HCT116 (cell line): ENCODE results near the gene TMTC1. TPM values are rescaled to one million over a fixed set of nuclear protein-coding genes. Genes with fewer than 3 reads are reported as not detected.

Experiments
- ATAC-seq: fragments of 200-7000 bp; cut with Tn5 transposase; 2 replicates; pipeline ENCODE4 v1.9.1; 2020; ENCODE audit warnings: mild to moderate bottlenecking, moderate library complexity
- BruUV-seq: library from RNA; stranded (reverse); fragments of 400-500 nt; replicated peaks from 2 replicates; lab custom pipeline; 2021; lab: Mats Ljungman, UMichigan
- CTCF ChIA-PET: fragments of 300-600 bp; sonication (Branson Sonifier 250); formaldehyde crosslinking; loops from one replicate; lab custom pipeline; 2021; ENCODE audit warnings: antibody characterized with exemption; lab: Charles Lee
- POLR2A ChIA-PET: fragments of 300-600, 350-600 bp; sonication (Branson Sonifier 250); formaldehyde crosslinking; loops from one replicate; lab custom pipeline; 2021; ENCODE audit warnings: antibody characterized with exemption; lab: Charles Lee
- RAD21 ChIA-PET, 2 experiments: fragments of 300-600 bp; sonication (Branson Sonifier 250); formaldehyde crosslinking; loops; one replicate each; lab custom pipeline; 2023; ENCODE audit warnings: low total read pairs in 2 of 2; ENCODE audit not compliant: uncharacterized antibody in 2 of 2, unreplicated experiment in 2 of 2, low non-redundant PET in 1 of 2; lab: Charles Lee
- DNase-seq: peaks from one replicate; pipeline ENCODE4 v3.0.0-alpha.2; 2010; ENCODE audit warnings: low read depth, low spot score
- H2AFZ ChIP-seq: fragments of 200-600 bp; shearing (Covaris generic), sonication (generic); 2 replicates; pipeline ENCODE4 v1.6.1; 2017; ENCODE audit warnings: low read depth, mixed run types, mixed read lengths, antibody characterized with exemption, low read length; ENCODE audit not compliant: poor library complexity, severe bottlenecking
- H3K27ac ChIP-seq: 2 replicates; pipeline ENCODE4 v1.5.1; 2012; ENCODE audit warnings: low read depth, low read length
- H3K27me3 ChIP-seq: fragments of 200-600 bp; sonication (generic); 2 replicates; pipeline ENCODE4 v1.6.1; 2016; ENCODE audit warnings: mixed run types, low read length, mixed read lengths; ENCODE audit not compliant: insufficient read depth
- H3K36me3 ChIP-seq, 2 experiments: fragments of 200-500 bp in 1 of 2; fragments of 200-600 bp in 1 of 2; sonication (Bioruptor generic) in 1 of 2; sonication (generic) in 1 of 2; 2 replicates each; pipeline versions ENCODE4 v1.5.1 to v1.6.1; 2014 to 2016; ENCODE audit warnings: low read length in 2 of 2, inconsistent platforms in 1 of 2, mixed read lengths in 1 of 2, mixed run types in 1 of 2; ENCODE audit not compliant: insufficient read depth in 2 of 2, control insufficient read depth in 1 of 2
- H3K4me1 ChIP-seq, 2 experiments: fragments of 200-600 bp in 1 of 2; sonication (generic) in 1 of 2; 2 replicates each; pipeline versions ENCODE4 v1.5.1 to v1.6.1; 2012 to 2017; ENCODE audit warnings: low read length in 2 of 2, inconsistent platforms in 1 of 2, mild to moderate bottlenecking in 1 of 2, mixed read lengths in 1 of 2, mixed run types in 1 of 2, moderate library complexity in 1 of 2; ENCODE audit not compliant: insufficient read depth in 2 of 2, control insufficient read depth in 1 of 2
- H3K4me2 ChIP-seq: fragments of 200-600 bp; sonication (generic); 2 replicates; pipeline ENCODE4 v1.6.1; 2017; ENCODE audit warnings: mixed run types, low read length, mixed read lengths
- H3K4me3 ChIP-seq, 2 experiments: fragments of 200-600 bp in 1 of 2; sonication (generic) in 1 of 2; replicated peaks in 1 of 2; 2 replicates each; pipeline ENCODE4 v1.5.1; 2011 to 2016; ENCODE audit warnings: low read length in 2 of 2, control low read depth in 1 of 2, low read depth in 1 of 2, mild to moderate bottlenecking in 1 of 2, mixed read lengths in 1 of 2, mixed run types in 1 of 2
- H3K79me2 ChIP-seq: fragments of 200-600 bp; sonication (generic); 2 replicates; pipeline ENCODE4 v1.6.1; 2017; ENCODE audit warnings: mild to moderate bottlenecking, mixed run types, low read length, moderate library complexity, mixed read lengths; ENCODE audit not compliant: insufficient read depth
- H3K9ac ChIP-seq: fragments of 200-600 bp; sonication (generic); 2 replicates; pipeline ENCODE4 v1.6.1; 2016; ENCODE audit warnings: low read length, mixed read lengths
- H3K9me2 ChIP-seq: fragments of 200-600 bp; sonication (generic), shearing (Covaris generic); 2 replicates; pipeline ENCODE4 v1.6.1; 2017; ENCODE audit warnings: mixed run types, mild to moderate bottlenecking, moderate library complexity; ENCODE audit not compliant: insufficient read depth
- H3K9me3 ChIP-seq, 2 experiments: fragments of 200-500 bp in 1 of 2; fragments of 200-600 bp in 1 of 2; sonication (Bioruptor generic) in 1 of 2; sonication (generic) in 1 of 2; 2 replicates each; pipeline ENCODE4 v1.6.1; 2014 to 2017; ENCODE audit warnings: low read length in 2 of 2, mixed read lengths in 2 of 2, inconsistent platforms in 1 of 2, low read depth in 1 of 2, mild to moderate bottlenecking in 1 of 2, mixed run types in 1 of 2, moderate library complexity in 1 of 2; ENCODE audit not compliant: control insufficient read depth in 1 of 2, insufficient read depth in 1 of 2
- H4K20me1 ChIP-seq: fragments of 200-600 bp; sonication (generic), shearing (Covaris generic); 2 replicates; pipeline ENCODE4 v1.6.1; 2017; ENCODE audit warnings: mixed run types, mild to moderate bottlenecking, moderate library complexity; ENCODE audit not compliant: insufficient read depth
- CEBPB ChIP-seq: IDR thresholded peaks from 2 replicates; pipeline ENCODE4 v1.6.1; 2012; ENCODE audit warnings: low read depth
- ELF1 ChIP-seq: IDR thresholded peaks from 2 replicates; pipeline ENCODE4 v1.6.1; 2012; ENCODE audit warnings: low read depth, borderline replicate concordance
- EZH2 ChIP-seq: fragments of 200-600 bp; sonication (generic); IDR thresholded peaks from 2 replicates; pipeline ENCODE4 v1.6.1; 2017; ENCODE audit warnings: antibody characterized with exemption, mixed run types
- EZH2phosphoT487 ChIP-seq: fragments of 200-600 bp; IDR thresholded peaks from 2 replicates; pipeline ENCODE4 v1.6.1; 2018; ENCODE audit warnings: antibody characterized with exemption, borderline replicate concordance
- FOSL1 ChIP-seq: IDR thresholded peaks from 2 replicates; pipeline ENCODE4 v1.6.1; 2012; ENCODE audit warnings: low read depth
- JUND ChIP-seq: IDR thresholded peaks from 2 replicates; pipeline ENCODE4 v1.6.1; 2012
- MAX ChIP-seq: IDR thresholded peaks from 2 replicates; pipeline ENCODE4 v1.6.1; 2012
- POLR2AphosphoS5 ChIP-seq: IDR thresholded peaks from 2 replicates; pipeline ENCODE4 v1.6.1; 2011; ENCODE audit warnings: mild to moderate bottlenecking, low read depth, low read length, moderate library complexity
- RAD21 ChIP-seq: IDR thresholded peaks from 2 replicates; pipeline ENCODE4 v1.6.1; 2012; ENCODE audit warnings: low read depth, mild to moderate bottlenecking
- SIN3A ChIP-seq: IDR thresholded peaks from 2 replicates; pipeline ENCODE4 v1.6.1; 2012; ENCODE audit warnings: low read depth
- SP1 ChIP-seq: IDR thresholded peaks from 2 replicates; pipeline ENCODE4 v1.6.1; 2012; ENCODE audit warnings: low read depth
- SRF ChIP-seq: IDR thresholded peaks from 2 replicates; pipeline ENCODE4 v1.6.1; 2012; ENCODE audit warnings: low read depth
- YY1 ChIP-seq: IDR thresholded peaks from 2 replicates; pipeline ENCODE4 v1.6.1; 2011; ENCODE audit warnings: low read length, low read depth, moderate library complexity, mild to moderate bottlenecking; ENCODE audit not compliant: insufficient replicate concordance; ENCODE audit errors: extremely low read depth
- ZFX ChIP-seq: fragments of 450-650 bp; IDR thresholded peaks from 2 replicates; pipeline ENCODE4 v1.6.1; 2017
- ZNF274 ChIP-seq: fragments of 200-500 bp; sonication (Bioruptor generic); IDR thresholded peaks from 2 replicates; pipeline ENCODE4 v1.6.1; 2014; ENCODE audit warnings: mild to moderate bottlenecking, low read depth, low read length, inconsistent platforms
- intact Hi-C: fragments of 100-400 bp; cut with micrococcal nuclease; formaldehyde crosslinking; loops from 2 replicates; pipeline ENCODE4 v1.10.0; 2022
- total RNA-seq: library from RNA; stranded (reverse); gene quantifications from one replicate; pipeline ENCODE4 v1.2.1, GENCODE V29; 2021; ENCODE audit not compliant: unreplicated experiment
- TF ChIP-seq, protein P1 (sequence below): IDR thresholded peaks from 2 replicates; pipeline ENCODE4 v1.6.1; 2012; ENCODE audit warnings: low read depth

TMTC1 gene
- total RNA-seq, 1 experiment from 2014 or later, result 2.0 TPM

GRCh38 chr12:29561664-29562071 is 222.1 kb downstream of the TMTC1 start:
- Histone ChIP-seq H3K9me3 (no peaks in the 10 kb centered on the region), H3K4me2 (no peak overlapping the region), H4K20me1 (no peaks in the 10 kb centered on the region), H3K9me2 (no peaks in the 10 kb centered on the region), H3K4me3 (no peak overlapping the region), H3K79me2 (no peaks in the 10 kb centered on the region), H3K27me3 (no peaks in the 10 kb centered on the region), H3K36me3 (no peaks in the 10 kb centered on the region), H2AFZ (no peak overlapping the region), H3K4me1 (no peaks in the 10 kb centered on the region), H3K27ac (no peak overlapping the region), H3K9ac (no peak overlapping the region)
- ChIA-PET POLR2A (no interaction called here), CTCF (no interaction called here), RAD21 (no interaction called here)
- BruUV-seq, result no TSS peak
- DNase-seq, result no peak
- no peak for TF ChIP-seq JUND
- TF ChIP-seq, protein P1, sequence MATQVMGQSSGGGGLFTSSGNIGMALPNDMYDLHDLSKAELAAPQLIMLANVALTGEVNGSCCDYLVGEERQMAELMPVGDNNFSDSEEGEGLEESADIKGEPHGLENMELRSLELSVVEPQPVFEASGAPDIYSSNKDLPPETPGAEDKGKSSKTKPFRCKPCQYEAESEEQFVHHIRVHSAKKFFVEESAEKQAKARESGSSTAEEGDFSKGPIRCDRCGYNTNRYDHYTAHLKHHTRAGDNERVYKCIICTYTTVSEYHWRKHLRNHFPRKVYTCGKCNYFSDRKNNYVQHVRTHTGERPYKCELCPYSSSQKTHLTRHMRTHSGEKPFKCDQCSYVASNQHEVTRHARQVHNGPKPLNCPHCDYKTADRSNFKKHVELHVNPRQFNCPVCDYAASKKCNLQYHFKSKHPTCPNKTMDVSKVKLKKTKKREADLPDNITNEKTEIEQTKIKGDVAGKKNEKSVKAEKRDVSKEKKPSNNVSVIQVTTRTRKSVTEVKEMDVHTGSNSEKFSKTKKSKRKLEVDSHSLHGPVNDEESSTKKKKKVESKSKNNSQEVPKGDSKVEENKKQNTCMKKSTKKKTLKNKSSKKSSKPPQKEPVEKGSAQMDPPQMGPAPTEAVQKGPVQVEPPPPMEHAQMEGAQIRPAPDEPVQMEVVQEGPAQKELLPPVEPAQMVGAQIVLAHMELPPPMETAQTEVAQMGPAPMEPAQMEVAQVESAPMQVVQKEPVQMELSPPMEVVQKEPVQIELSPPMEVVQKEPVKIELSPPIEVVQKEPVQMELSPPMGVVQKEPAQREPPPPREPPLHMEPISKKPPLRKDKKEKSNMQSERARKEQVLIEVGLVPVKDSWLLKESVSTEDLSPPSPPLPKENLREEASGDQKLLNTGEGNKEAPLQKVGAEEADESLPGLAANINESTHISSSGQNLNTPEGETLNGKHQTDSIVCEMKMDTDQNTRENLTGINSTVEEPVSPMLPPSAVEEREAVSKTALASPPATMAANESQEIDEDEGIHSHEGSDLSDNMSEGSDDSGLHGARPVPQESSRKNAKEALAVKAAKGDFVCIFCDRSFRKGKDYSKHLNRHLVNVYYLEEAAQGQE, result no peak
- TF ChIP-seq RAD21, result no peak
- TF ChIP-seq ELF1, result no peak
- TF ChIP-seq SP1, result no peak
- no peak for TF ChIP-seq EZH2
- TF ChIP-seq POLR2AphosphoS5, result no peak
- intact Hi-C loops, result no loop called here
- no peak for ATAC-seq

- CTCF ChIA-PET, result no interaction called here
- Histone ChIP-seq H3K4me3 (no peak overlapping the region), H3K9me2 (no peaks in the 10 kb centered on the region), H3K9ac (no peak overlapping the region), H3K27me3 (no peaks in the 10 kb centered on the region), H3K36me3 (no peaks in the 10 kb centered on the region), H3K4me1 (no peaks in the 10 kb centered on the region), H3K9me3 (no peaks in the 10 kb centered on the region), H3K4me2 (no peak overlapping the region), H4K20me1 (no peaks in the 10 kb centered on the region), H3K79me2 (no peaks in the 10 kb centered on the region), H3K27ac (no peak overlapping the region), H2AFZ (no peak overlapping the region)
- no peak for DNase-seq
- TF ChIP-seq FOSL1 (no peak), SRF (no peak), MAX (no peak), EZH2phosphoT487 (no peak), ZFX (no peak), YY1 (no peak), SIN3A (no peak), ZNF274 (no peak), CEBPB (no peak), EZH2 (no peak)
- TF ChIP-seq, protein P1, result no peak
- POLR2A ChIA-PET, result no interaction called here
- RAD21 ChIA-PET, result no interaction called here
- ATAC-seq, result no peak
- BruUV-seq, result no TSS peak
- intact Hi-C loops, result no loop called here
Observed at GRCh38 chr12:29559198-29559597, 224.5 kb downstream of the TMTC1 start.
